Liver (tissue), 9 donors: ENCODE data around the gene GLIS1. TPM values are rescaled to one million over a fixed set of nuclear protein-coding genes. Genes with fewer than 3 reads are reported as not detected.

ENCODE experiments used
- DNase-seq: peaks from one replicate; pipeline ENCODE4 v3.0.0-alpha.2; 2017; ENCODE audit warnings: low spot score
- H3K27ac ChIP-seq, 2 donors: one replicate each; pipeline ENCODE4 v1.7.0; 2013; ENCODE audit warnings: inconsistent platforms in 2 of 2, low read length in 2 of 2, control low read depth in 1 of 2, low read depth in 1 of 2, mild to moderate bottlenecking in 1 of 2
- H3K27me3 ChIP-seq, 4 donors: one replicate each; pipeline versions ENCODE4 v1.6.1 to v1.7.0; 2013; ENCODE audit warnings: low read length in 3 of 4, inconsistent platforms in 1 of 4, mild to moderate bottlenecking in 1 of 4, moderate library complexity in 1 of 4; ENCODE audit not compliant: control insufficient read depth in 4 of 4, insufficient read depth in 4 of 4
- H3K36me3 ChIP-seq, 4 donors: one replicate each; pipeline versions ENCODE4 v1.6.1 to v1.7.0; 2013; ENCODE audit warnings: low read length in 3 of 4, mild to moderate bottlenecking in 3 of 4, low read depth in 1 of 4, moderate library complexity in 1 of 4; ENCODE audit not compliant: control insufficient read depth in 4 of 4, insufficient read depth in 3 of 4
- H3K4me1 ChIP-seq, 4 donors: one replicate each; pipeline versions ENCODE4 v1.6.1 to v1.7.0; 2013; ENCODE audit warnings: low read length in 3 of 4, mild to moderate bottlenecking in 3 of 4, moderate library complexity in 1 of 4; ENCODE audit not compliant: control insufficient read depth in 4 of 4, insufficient read depth in 4 of 4
- H3K4me3 ChIP-seq, 3 donors: one replicate each; pipeline versions ENCODE4 v1.6.1 to v1.7.0; 2013; ENCODE audit warnings: low read length in 3 of 3, control low read depth in 1 of 3, low read depth in 1 of 3, mild to moderate bottlenecking in 1 of 3
- H3K9ac ChIP-seq, 2 donors: one replicate each; pipeline ENCODE4 v1.7.0; 2013; ENCODE audit warnings: low read length in 2 of 2, mild to moderate bottlenecking in 2 of 2, moderate library complexity in 2 of 2, control low read depth in 1 of 2, low read depth in 1 of 2
- H3K9me3 ChIP-seq, 4 donors: one replicate each; pipeline versions ENCODE4 v1.6.1 to v1.7.0; 2013; ENCODE audit warnings: low read length in 3 of 4; ENCODE audit not compliant: control insufficient read depth in 4 of 4
- EGR1 ChIP-seq, 2 donors: IDR thresholded peaks; 2 replicates each; pipeline ENCODE4 v1.6.1; 2016 to 2018; ENCODE audit warnings: antibody characterized with exemption in 2 of 2, low read depth in 2 of 2
- FOXA1 ChIP-seq: IDR thresholded peaks from 2 replicates; pipeline ENCODE4 v1.6.1; 2016; ENCODE audit warnings: antibody characterized with exemption
- FOXA2 ChIP-seq: IDR thresholded peaks from 2 replicates; pipeline ENCODE4 v1.6.1; 2016; ENCODE audit warnings: antibody characterized with exemption
- GABPA ChIP-seq, 2 donors: IDR thresholded peaks in 1 of 2; conservative IDR thresholded peaks in 1 of 2; 2 replicates each; pipeline ENCODE4 v1.6.1; 2016; ENCODE audit warnings: antibody characterized with exemption in 2 of 2, mild to moderate bottlenecking in 1 of 2, moderate library complexity in 1 of 2
- HNF4A ChIP-seq, 2 donors: conservative IDR thresholded peaks; 2 replicates each; pipeline ENCODE4 v1.6.1; 2016; ENCODE audit warnings: antibody characterized with exemption in 2 of 2, mild to moderate bottlenecking in 2 of 2
- JUND ChIP-seq, 2 donors: IDR thresholded peaks; 2 replicates each; pipeline ENCODE4 v1.6.1; 2016; ENCODE audit warnings: antibody characterized with exemption in 2 of 2
- MAX ChIP-seq: IDR thresholded peaks from 2 replicates; pipeline ENCODE4 v1.6.1; 2016; ENCODE audit warnings: antibody characterized with exemption
- NR2F2 ChIP-seq: IDR thresholded peaks from 2 replicates; pipeline ENCODE4 v1.6.1; 2016; ENCODE audit warnings: antibody characterized with exemption
- RAD21 ChIP-seq, 2 donors: IDR thresholded peaks; 2 replicates each; pipeline ENCODE4 v1.6.1; 2016; ENCODE audit warnings: antibody characterized with exemption in 2 of 2, mild to moderate bottlenecking in 2 of 2
- RXRA ChIP-seq, 2 donors: IDR thresholded peaks; 2 replicates each; pipeline ENCODE4 v1.6.1; 2017 to 2018; ENCODE audit warnings: antibody characterized with exemption in 2 of 2, mild to moderate bottlenecking in 1 of 2
- SP1 ChIP-seq: IDR thresholded peaks from 2 replicates; pipeline ENCODE4 v1.6.1; 2018; ENCODE audit warnings: antibody characterized with exemption, mild to moderate bottlenecking
- TAF1 ChIP-seq: conservative IDR thresholded peaks from 2 replicates; pipeline ENCODE4 v1.6.1; 2016; ENCODE audit warnings: antibody characterized with exemption, mild to moderate bottlenecking
- YY1 ChIP-seq: IDR thresholded peaks from 2 replicates; pipeline ENCODE4 v1.6.1; 2016; ENCODE audit warnings: antibody characterized with exemption, mild to moderate bottlenecking
- WGBS: extraction: QIAGEN DNeasy Blood & Tissue Kit; methylation state at CpG from one replicate; pipeline ENCODE4 v1.1.7; 2013; 5-methylcytosine and 5-hydroxymethylcytosine counted together
- polyA plus RNA-seq, 2 donors: library from polyadenylated mRNA; stranded (reverse) in 1 of 2; unstranded in 1 of 2; fragments of 200-250 nt in 1 of 2; fragments of >200 nt in 1 of 2; fragmentation: Nextera tagmentation in 1 of 2; extraction: Ambion mirVana in 1 of 2; gene quantifications; one replicate each; pipeline versions ENCODE4 v1.2.1 to v1.2.3, GENCODE V29; 2013 to 2015
- total RNA-seq, 2 donors: library from RNA; depleted of rRNA; stranded (reverse); fragments of >200 nt; gene quantifications; one replicate each; pipeline ENCODE4 v1.2.3, GENCODE V29; 2014
- TF ChIP-seq, protein P1 (sequence below): IDR thresholded peaks from 2 replicates; pipeline ENCODE4 v1.6.1; 2016; ENCODE audit warnings: antibody characterized with exemption
- TF ChIP-seq, protein P2 (sequence below): IDR thresholded peaks from 2 replicates; pipeline ENCODE4 v1.6.1; 2016; ENCODE audit warnings: antibody characterized with exemption, mild to moderate bottlenecking
- TF ChIP-seq, protein P3 (sequence below): fragments of 150-350 bp; IDR thresholded peaks from 2 replicates; pipeline ENCODE4 v1.5.1; 2017; ENCODE audit warnings: improper control_type of control experiment, low read depth, low read length; ENCODE audit not compliant: missing input control
- TF ChIP-seq, protein P4 (sequence below): IDR thresholded peaks from 2 replicates; pipeline ENCODE4 v1.6.1; 2016; ENCODE audit warnings: antibody characterized with exemption
- donor health status: healthy.
- donor health status: healthy.
- donor health status: healthy.
- donor health status: healthy.
- donor health status: healthy.

GLIS1 gene
- total and polyA plus RNA-seq, 4 donors = under 0.01 to 0.05 TPM; not detected in 2

- DNase-seq = no peak
- Histone ChIP-seq H3K4me1 (no peaks in the 10 kb centered on the region), H3K4me3 (no peak overlapping the region), H3K36me3 (no peaks in the 10 kb centered on the region), H3K27me3 (peaks cover 0 to 3% (median 0%) of the 10 kb centered on the region in 4 donors), H3K27ac (no peak overlapping the region), H3K9me3 (no peaks in the 10 kb centered on the region), H3K9ac (no peak overlapping the region)
- 89% methylated on average over 4 of the region's 4 CpGs for WGBS
- TF ChIP-seq RXRA (IDR thresholded peaks at IDR 0.05) (no peak), YY1 (no peak), EGR1 (IDR thresholded peaks at IDR 0.05; ENCODE audit: low read depth in 2 of 2) (no peak), TAF1 (no peak), JUND (IDR thresholded peaks at IDR 0.05) (no peak), NR2F2 (no peak), RAD21 (IDR thresholded peaks at IDR 0.05) (no peak), HNF4A (conservative IDR thresholded peaks at IDR 0.05) (no peak), MAX (no peak), FOXA2 (no peak), SP1 (no peak), FOXA1 (no peak), GABPA (IDR thresholded peaks at IDR 0.05 in 1 of 2, conservative IDR thresholded peaks at IDR 0.05 in 1 of 2) (no peak)
- TF ChIP-seq, protein P1, sequence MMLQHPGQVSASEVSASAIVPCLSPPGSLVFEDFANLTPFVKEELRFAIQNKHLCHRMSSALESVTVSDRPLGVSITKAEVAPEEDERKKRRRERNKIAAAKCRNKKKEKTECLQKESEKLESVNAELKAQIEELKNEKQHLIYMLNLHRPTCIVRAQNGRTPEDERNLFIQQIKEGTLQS = no peak
- TF ChIP-seq, protein P2, sequence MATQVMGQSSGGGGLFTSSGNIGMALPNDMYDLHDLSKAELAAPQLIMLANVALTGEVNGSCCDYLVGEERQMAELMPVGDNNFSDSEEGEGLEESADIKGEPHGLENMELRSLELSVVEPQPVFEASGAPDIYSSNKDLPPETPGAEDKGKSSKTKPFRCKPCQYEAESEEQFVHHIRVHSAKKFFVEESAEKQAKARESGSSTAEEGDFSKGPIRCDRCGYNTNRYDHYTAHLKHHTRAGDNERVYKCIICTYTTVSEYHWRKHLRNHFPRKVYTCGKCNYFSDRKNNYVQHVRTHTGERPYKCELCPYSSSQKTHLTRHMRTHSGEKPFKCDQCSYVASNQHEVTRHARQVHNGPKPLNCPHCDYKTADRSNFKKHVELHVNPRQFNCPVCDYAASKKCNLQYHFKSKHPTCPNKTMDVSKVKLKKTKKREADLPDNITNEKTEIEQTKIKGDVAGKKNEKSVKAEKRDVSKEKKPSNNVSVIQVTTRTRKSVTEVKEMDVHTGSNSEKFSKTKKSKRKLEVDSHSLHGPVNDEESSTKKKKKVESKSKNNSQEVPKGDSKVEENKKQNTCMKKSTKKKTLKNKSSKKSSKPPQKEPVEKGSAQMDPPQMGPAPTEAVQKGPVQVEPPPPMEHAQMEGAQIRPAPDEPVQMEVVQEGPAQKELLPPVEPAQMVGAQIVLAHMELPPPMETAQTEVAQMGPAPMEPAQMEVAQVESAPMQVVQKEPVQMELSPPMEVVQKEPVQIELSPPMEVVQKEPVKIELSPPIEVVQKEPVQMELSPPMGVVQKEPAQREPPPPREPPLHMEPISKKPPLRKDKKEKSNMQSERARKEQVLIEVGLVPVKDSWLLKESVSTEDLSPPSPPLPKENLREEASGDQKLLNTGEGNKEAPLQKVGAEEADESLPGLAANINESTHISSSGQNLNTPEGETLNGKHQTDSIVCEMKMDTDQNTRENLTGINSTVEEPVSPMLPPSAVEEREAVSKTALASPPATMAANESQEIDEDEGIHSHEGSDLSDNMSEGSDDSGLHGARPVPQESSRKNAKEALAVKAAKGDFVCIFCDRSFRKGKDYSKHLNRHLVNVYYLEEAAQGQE = no peak
- TF ChIP-seq, protein P3, sequence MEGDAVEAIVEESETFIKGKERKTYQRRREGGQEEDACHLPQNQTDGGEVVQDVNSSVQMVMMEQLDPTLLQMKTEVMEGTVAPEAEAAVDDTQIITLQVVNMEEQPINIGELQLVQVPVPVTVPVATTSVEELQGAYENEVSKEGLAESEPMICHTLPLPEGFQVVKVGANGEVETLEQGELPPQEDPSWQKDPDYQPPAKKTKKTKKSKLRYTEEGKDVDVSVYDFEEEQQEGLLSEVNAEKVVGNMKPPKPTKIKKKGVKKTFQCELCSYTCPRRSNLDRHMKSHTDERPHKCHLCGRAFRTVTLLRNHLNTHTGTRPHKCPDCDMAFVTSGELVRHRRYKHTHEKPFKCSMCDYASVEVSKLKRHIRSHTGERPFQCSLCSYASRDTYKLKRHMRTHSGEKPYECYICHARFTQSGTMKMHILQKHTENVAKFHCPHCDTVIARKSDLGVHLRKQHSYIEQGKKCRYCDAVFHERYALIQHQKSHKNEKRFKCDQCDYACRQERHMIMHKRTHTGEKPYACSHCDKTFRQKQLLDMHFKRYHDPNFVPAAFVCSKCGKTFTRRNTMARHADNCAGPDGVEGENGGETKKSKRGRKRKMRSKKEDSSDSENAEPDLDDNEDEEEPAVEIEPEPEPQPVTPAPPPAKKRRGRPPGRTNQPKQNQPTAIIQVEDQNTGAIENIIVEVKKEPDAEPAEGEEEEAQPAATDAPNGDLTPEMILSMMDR = no peak
- TF ChIP-seq, protein P4, sequence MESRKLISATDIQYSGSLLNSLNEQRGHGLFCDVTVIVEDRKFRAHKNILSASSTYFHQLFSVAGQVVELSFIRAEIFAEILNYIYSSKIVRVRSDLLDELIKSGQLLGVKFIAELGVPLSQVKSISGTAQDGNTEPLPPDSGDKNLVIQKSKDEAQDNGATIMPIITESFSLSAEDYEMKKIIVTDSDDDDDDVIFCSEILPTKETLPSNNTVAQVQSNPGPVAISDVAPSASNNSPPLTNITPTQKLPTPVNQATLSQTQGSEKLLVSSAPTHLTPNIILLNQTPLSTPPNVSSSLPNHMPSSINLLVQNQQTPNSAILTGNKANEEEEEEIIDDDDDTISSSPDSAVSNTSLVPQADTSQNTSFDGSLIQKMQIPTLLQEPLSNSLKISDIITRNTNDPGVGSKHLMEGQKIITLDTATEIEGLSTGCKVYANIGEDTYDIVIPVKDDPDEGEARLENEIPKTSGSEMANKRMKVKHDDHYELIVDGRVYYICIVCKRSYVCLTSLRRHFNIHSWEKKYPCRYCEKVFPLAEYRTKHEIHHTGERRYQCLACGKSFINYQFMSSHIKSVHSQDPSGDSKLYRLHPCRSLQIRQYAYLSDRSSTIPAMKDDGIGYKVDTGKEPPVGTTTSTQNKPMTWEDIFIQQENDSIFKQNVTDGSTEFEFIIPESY = no peak
Observed at GRCh38 chr1:53557369-53557768, 181.6 kb downstream of the GLIS1 start.
